ENCODE results near the gene RPTOR.
"Not testable (repeated sequence)": the region's sequence is repeated elsewhere in the genome, so short reads cannot be mapped to it uniquely, and the experiment has no call there.

RPTOR gene

GRCh38 chr17:80795090-80795580, 250.5 kb downstream of the RPTOR start:
- TF ChIP-seq GATA1 (IDR thresholded peaks at IDR 0.05; ENCODE audit: low read depth, low read length) (no peak), POLR2A (IDR thresholded peaks at IDR 0.05; ENCODE audit: low read length) (no peak)
- DNase-seq, result no peak

- no peak for DNase-seq
- TF ChIP-seq POLR2A (IDR thresholded peaks at IDR 0.05; ENCODE audit: low read length) (no peak), GATA1 (IDR thresholded peaks at IDR 0.05; ENCODE audit: low read depth, low read length) (no peak)
These were observed 251.1 kb downstream of the RPTOR start for GRCh38 chr17:80795754-80796153.

- no peak for DNase-seq
- TF ChIP-seq POLR2A (IDR thresholded peaks at IDR 0.05; ENCODE audit: low read length) (no peak), GATA1 (IDR thresholded peaks at IDR 0.05; ENCODE audit: low read depth, low read length) (no peak)
These were observed 251.8 kb downstream of the RPTOR start for GRCh38 chr17:80796430-80796861.

GRCh38 chr17:80797222-80797621, 252.6 kb downstream of the RPTOR start:
- not testable (repeated sequence) for DNase-seq

- DNase-seq, result no peak
- no peak for TF ChIP-seq GATA1 (IDR thresholded peaks at IDR 0.05; ENCODE audit: low read depth, low read length)
- TF ChIP-seq POLR2A (IDR thresholded peaks at IDR 0.05; ENCODE audit: low read length), result no peak
These were observed 253.3 kb downstream of the RPTOR start for GRCh38 chr17:80797741-80798594.

GRCh38 chr17:80798595-80799537, 254.2 kb downstream of the RPTOR start:
- no peak for DNase-seq
- TF ChIP-seq POLR2A (IDR thresholded peaks at IDR 0.05; ENCODE audit: low read length), result no peak
- no peak for TF ChIP-seq GATA1 (IDR thresholded peaks at IDR 0.05; ENCODE audit: low read depth, low read length)

- TF ChIP-seq POLR2A (IDR thresholded peaks at IDR 0.05; ENCODE audit: low read length), result no peak
- no peak for TF ChIP-seq GATA1 (IDR thresholded peaks at IDR 0.05; ENCODE audit: low read depth, low read length)
- DNase-seq, result no peak
These were observed 255.2 kb downstream of the RPTOR start for GRCh38 chr17:80799538-80800480.

GRCh38 chr17:80800481-80801391, 256.1 kb downstream of the RPTOR start:
- no peak for TF ChIP-seq GATA1 (IDR thresholded peaks at IDR 0.05; ENCODE audit: low read depth, low read length)
- no peak for TF ChIP-seq POLR2A (IDR thresholded peaks at IDR 0.05; ENCODE audit: low read length)

GRCh38 chr17:80802626-80803450, 258.2 kb downstream of the RPTOR start:
- no peak for DNase-seq
- no peak for TF ChIP-seq GATA1 (IDR thresholded peaks at IDR 0.05; ENCODE audit: low read depth, low read length)
- no peak for TF ChIP-seq POLR2A (IDR thresholded peaks at IDR 0.05; ENCODE audit: low read length)

More at GRCh38 chr17:80800481-80801391, 256.1 kb downstream of the RPTOR start:
- DNase-seq, result no peak

- no peak for DNase-seq
- TF ChIP-seq POLR2A (IDR thresholded peaks at IDR 0.05; ENCODE audit: low read length) (no peak), GATA1 (IDR thresholded peaks at IDR 0.05; ENCODE audit: low read depth, low read length) (no peak)
These were observed 259.1 kb downstream of the RPTOR start for GRCh38 chr17:80803451-80804428.

Measured in erythroblast (primary cell).